Ovary (tissue), 3 donors: ENCODE measurements around the gene TSPEAR.

Experiments used
- EP300 ChIP-seq: sonication (generic); formaldehyde crosslinking; IDR thresholded peaks from one replicate; pipeline ENCODE4 v1.6.1; 2017; ENCODE audit warnings: antibody characterized with exemption
- POLR2A ChIP-seq: fragments of 450-650 bp; IDR thresholded peaks from one replicate; pipeline ENCODE4 v1.6.1; 2017; ENCODE audit warnings: antibody characterized with exemption, mild to moderate bottlenecking, moderate library complexity
- TF ChIP-seq, protein P1 (sequence below), 3 donors: fragments of 450-650 bp in 2 of 3; fragments of 200-600 bp in 1 of 3; IDR thresholded peaks; one replicate each; pipeline versions ENCODE4 v1.5.1 to v1.8.0; 2016 to 2022; ENCODE audit warnings: antibody characterized with exemption in 3 of 3, mild to moderate bottlenecking in 1 of 3
- donor health status: DM: no; HTN: no; CAD: no.

DNA sequence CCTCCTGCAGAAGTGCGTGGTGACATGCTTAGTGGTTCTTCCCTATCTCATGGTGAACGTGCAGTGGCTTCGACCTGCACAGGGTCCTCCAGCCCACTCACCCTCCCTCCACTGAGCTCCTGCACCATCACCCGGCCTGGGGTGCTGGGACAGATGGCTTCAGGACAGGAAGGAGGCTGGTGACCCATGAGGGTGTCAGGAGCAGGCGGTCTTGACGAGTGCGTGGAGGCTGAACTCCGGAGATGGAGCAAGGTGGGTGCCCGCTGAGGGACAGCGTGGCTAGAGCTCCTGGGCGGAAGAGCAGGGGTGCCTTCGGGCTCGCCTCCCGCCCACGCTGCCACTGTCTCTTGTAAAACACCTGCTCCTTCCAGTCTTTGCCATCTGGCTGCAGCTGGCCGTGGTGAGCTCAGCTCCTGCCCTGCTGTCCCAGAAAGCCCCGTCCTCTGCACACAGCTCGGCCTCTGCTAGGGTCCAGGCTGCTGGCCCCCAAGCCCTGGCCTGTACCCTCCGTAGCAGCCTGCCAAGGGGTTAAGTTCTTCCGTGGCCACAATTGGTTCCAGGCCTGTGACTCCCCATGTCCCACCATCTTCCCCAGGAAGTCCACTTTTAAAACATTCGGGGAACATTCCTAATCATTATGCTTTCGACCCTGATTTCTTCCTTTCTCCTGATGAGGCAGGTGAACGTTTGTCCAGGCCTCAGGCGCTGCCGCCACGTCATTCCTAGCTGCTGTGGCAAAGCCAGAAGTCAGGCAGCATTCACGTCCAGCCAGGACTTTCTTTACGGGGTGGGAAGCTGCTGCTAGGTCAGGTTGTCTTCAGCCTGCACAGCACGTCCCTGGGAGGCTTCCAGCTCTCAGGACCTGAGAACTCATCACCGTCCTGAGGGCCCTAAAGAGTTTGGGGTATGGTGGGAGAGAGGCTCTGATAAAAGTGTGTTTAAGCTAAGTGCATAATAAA lies 179.5 kb downstream of the TSPEAR start:
- TF ChIP-seq, protein P1, sequence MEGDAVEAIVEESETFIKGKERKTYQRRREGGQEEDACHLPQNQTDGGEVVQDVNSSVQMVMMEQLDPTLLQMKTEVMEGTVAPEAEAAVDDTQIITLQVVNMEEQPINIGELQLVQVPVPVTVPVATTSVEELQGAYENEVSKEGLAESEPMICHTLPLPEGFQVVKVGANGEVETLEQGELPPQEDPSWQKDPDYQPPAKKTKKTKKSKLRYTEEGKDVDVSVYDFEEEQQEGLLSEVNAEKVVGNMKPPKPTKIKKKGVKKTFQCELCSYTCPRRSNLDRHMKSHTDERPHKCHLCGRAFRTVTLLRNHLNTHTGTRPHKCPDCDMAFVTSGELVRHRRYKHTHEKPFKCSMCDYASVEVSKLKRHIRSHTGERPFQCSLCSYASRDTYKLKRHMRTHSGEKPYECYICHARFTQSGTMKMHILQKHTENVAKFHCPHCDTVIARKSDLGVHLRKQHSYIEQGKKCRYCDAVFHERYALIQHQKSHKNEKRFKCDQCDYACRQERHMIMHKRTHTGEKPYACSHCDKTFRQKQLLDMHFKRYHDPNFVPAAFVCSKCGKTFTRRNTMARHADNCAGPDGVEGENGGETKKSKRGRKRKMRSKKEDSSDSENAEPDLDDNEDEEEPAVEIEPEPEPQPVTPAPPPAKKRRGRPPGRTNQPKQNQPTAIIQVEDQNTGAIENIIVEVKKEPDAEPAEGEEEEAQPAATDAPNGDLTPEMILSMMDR (IDR thresholded peaks at IDR 0.05) = no peak
- TF ChIP-seq POLR2A (no peak), EP300 (no peak)
